ENCODE data around the gene LRMDA.
"Not testable (repeated sequence)": the region's sequence is repeated elsewhere in the genome, so short reads cannot be mapped to it uniquely, and the experiment has no call there.

LRMDA gene

GRCh38 chr10:75617485-75618155 lies 186.2 kb downstream of the LRMDA start:
- DNase-seq, result no peak

DNA sequence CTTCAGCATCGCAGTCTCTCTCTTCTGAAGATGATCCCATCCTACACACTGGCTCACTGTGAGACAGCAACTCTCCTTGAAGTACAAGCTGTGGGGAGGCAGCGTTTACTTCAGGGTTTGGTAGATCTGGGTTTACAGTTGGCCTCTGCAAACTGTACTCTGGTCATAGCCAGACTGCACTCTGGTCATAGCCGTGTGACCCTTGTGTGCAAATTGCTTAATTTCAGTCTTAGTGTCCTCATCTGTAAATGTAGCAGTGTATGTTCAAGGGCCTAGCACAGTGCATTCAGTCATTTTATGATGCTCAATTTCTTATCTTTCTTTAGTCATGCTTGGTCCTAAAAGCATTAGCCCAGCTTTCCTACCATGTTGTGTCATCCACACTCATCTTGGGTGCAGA lies 188.2 kb downstream of the LRMDA start:
- no peak for DNase-seq

- DNase-seq, result no peak
Measured at GRCh38 chr10:75620356-75620755, 188.9 kb downstream of the LRMDA start.

- DNase-seq, result not testable (repeated sequence)
Measured at GRCh38 chr10:75621003-75621402, 189.6 kb downstream of the LRMDA start.

DNA sequence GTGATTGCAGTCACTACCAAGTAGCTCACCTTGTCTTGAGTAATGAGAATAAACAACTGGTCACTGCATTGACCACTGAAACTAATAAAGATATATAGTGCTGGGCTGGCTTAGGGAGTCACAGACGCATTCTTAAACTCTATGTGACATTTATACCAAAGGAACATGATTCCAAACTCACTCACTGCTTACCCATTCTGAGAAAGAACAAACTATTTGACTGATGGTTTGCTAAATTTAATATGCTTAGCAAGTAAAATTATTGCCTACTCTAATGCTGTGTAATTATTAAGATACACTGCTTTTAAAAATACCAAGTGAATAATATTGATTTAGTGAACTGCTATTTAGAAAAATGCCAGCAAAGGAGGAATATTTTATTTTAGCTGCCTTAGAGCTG lies 191.1 kb downstream of the LRMDA start:
- DNase-seq, result no peak

DNA sequence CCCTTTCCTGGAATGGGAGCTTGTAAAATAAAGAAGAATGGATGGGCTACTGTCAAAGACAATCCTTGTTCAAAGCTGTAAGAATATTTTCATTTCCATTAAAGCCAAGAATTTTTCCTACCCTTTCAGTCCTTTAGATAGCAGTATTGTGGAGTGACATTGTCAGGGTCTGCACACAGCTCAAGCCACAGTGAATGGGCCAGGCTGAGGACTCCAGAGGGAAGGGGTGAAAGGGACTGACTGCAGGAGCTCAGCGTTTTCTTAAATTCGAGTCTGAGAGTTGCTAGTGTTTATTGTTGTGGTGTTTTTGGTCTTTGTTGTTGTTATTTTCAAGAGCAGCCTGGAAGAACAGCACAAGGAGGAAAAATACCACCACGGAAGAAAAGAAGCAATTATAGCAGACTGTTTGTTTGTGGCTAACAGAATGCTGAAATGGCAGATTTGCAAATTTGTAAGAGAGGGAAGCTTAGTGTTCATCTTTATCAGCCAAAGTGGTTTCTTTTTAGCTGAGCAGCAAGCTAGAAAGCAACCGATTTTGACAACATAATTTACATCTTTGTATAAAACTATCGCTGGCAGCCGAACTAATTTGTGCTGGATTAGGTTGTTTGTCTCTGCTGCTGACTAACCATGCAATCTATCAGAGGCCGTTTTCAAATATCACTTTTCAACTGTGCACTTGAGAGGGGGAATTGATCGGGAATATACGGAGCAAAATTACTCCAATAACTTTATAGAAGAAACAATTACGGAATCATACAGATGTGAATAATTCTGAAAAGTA lies 192.1 kb downstream of the LRMDA start:
- no peak for DNase-seq

- DNase-seq, result no peak
Measured at GRCh38 chr10:75624638-75625037, 193.2 kb downstream of the LRMDA start.

DNA sequence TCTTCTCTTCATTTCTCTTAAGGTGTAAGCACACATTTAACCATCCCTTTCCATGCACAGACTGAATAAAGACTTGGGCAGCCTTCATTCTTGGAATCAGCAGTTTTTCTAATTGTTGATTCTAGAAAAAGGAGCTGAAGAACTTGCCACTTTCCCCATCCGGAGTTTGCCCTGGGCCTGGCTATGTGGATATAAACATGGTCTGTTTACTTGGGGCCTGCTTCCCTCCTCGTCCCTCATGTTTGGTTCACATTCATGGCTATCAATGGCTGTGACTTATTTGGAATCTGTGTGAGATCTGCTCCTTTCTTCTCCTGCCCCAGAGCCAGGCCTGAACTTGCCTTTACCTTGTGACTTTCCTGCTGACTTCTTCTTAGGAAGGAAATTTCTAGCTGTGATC lies 199.3 kb downstream of the LRMDA start:
- no peak for DNase-seq

- DNase-seq, result no peak
Measured at GRCh38 chr10:75632805-75633462, 201.5 kb downstream of the LRMDA start.

DNA sequence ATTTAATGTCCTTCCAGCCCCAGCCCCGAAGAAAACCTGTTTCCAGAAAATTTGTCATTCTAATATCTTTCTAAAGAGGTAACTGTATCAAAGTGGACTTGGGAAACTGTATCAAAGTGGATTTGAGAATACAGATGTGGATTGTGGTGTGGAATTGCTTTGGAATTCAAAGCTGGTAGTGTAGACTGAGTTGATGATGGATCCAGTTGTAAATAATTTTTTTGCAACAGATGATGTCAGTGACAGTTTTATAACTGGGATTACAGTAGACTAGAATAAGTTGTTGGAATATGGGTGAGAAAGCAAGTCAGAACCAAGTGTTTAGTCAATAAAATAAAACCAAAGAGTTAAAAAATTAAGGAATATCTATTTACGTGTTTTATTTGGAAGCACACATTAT lies 202.1 kb downstream of the LRMDA start:
- DNase-seq, result no peak

DNA sequence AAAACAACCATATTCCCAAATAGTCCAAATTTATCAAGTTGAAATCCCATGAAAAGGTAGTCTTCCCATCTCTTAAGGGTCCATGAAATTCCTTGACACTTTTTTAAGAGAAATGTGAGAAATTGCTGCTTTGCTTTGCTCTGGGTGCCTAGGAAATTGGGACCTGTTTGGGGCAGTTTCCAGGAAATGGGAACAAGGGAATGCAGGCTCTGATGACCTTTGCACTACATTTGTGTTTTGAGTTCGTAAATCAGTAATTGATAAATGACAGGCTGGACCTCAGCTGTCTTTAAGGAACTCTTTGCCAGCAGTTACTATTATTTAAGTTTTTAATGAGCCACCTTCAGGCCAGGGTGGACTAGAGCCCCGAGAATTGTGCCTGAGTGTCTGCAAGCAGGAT lies 203.5 kb downstream of the LRMDA start:
- no peak for DNase-seq

GRCh38 chr10:75638752-75639151 lies 207.3 kb downstream of the LRMDA start:
- DNase-seq, result no peak

GRCh38 chr10:75639736-75640135 lies 208.3 kb downstream of the LRMDA start:
- no peak for DNase-seq

- no peak for DNase-seq
Measured at GRCh38 chr10:75640381-75640780, 209.0 kb downstream of the LRMDA start.

- DNase-seq, result no peak
Measured at GRCh38 chr10:75640803-75641202, 209.4 kb downstream of the LRMDA start.

DNA sequence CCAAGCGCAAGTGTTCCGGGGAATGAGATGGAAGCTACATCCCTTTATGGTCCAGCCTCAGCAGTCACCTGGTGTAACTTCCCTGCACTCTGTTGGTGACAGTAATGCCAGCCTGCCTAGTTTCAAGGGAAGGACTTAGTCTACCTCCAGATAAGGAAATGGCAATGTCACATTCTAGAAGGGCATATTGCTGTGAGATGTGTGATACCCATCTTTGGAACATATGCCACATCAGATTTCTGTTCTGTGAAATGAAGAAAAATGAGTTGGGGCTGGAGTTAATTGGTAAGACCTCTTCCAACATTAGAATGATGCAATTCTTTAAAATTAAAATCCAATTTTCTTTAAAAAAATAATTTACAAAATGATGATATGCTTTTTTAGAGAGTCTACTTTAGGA lies 212.0 kb downstream of the LRMDA start:
- DNase-seq, result no peak

DNA sequence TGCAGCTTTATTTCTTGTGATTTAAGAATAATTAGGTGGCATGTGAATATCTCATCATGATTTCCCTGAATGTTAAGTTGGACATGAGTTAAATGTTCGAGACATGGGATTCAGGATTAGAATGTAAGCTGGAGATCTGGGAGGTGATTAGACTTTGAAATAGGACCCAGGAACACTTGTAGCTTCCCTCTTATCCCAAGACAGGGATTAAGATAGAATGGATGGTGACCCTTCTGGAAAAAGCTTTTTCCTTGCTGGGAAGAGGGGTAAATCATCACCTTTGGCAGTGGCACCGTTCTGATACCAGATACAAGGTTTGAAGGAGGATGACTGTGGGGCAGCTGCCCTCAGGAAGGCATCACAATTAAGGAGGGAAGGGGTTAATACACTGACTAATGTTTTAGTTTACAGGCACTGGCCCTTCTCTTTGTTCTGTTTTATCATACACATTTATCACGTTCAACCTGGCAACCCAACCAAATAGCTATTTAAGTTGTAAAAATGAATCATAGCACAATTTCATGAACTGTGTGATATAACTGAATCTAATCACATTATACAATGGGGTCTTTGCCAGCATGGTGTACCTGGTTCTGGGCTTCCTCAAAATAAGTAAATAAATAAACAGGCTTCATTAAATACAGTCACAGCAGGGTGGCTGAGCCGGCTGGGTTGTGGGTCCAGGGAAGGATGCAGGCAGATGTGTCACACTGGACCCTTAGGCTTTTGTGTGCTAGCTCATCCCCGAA lies 212.7 kb downstream of the LRMDA start:
- DNase-seq, result no peak

GRCh38 chr10:75645704-75646103 lies 214.3 kb downstream of the LRMDA start:
- DNase-seq, result no peak

DNA sequence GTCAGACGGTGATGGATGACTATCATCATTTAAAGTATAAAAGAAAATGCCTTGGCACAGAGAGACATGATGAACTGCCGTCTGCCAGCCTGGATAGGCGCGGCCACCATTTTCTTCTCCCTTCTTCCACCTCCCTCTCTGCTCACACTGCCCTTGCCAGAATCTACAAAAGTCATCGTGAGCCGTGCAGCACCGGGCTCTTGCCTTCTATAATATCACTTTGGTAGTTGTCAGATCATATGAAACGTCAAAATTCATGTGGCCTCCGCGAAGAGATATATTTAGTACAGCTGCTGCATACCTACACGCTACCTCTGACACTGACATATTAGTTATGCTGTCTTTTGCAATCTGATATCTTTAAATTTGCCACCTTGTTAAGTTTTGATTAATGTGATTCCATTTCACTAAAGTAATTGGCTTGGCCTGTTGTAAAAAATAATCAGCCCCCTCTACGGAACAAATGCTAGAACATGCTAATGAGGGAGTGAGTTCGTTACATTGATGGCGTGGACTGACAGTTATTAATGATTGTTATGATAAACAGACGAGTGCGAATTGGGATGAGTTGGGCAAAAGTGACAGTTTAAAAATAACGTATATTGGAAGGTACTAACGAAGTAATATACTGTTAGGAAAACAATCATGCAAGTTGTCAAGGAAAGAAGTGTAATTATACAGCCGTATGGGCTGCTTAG lies 214.9 kb downstream of the LRMDA start:
- DNase-seq, result no peak

DNA sequence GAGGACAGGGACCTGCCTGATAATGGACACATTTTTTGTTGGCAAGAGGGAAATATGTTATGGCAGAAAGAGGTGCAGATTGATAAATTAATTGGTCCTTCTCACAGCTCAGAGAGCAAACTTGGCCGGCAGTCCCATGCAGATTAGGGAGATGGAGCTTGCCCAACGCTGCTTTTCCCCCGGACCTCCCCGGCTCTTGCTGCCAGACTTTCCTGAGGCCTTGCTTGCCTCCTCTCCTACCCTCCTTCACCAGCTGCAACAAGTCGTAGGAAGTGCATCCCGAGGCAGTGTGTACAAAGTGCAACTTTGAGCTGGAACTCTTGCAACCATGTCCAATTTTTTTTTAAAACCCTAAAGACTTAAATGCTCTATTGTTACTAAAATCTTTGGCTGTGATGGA lies 215.5 kb downstream of the LRMDA start:
- DNase-seq, result no peak

DNA sequence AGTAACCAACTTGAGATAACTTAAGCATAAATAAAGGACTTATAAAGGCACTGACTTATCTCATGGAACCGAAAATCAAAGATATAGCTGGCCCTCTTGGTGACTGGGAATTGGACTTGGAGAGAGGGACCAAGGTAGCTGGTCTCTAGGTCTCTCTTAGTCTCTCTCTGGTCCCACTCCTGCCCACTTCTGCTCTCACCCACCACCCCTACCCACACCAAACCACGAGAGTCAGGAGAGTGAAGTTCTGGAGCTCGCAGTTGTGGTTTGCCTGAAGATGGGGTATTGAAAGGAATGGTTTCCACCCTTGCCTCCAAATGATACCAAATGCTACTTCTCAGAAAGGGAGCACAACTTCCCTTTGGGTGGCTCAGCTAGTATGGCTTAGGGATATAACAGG lies 216.3 kb downstream of the LRMDA start:
- DNase-seq, result no peak

GRCh38 chr10:75648351-75648750 lies 216.9 kb downstream of the LRMDA start:
- DNase-seq, result no peak

- DNase-seq, result no peak
Measured at GRCh38 chr10:75648854-75649253, 217.4 kb downstream of the LRMDA start.

All from NCI-H524 treated with DMSO at 0.1 percent for 48 hours (cell line).